ENCODE data around the gene ENTR1.

The ENTR1 gene

DNA sequence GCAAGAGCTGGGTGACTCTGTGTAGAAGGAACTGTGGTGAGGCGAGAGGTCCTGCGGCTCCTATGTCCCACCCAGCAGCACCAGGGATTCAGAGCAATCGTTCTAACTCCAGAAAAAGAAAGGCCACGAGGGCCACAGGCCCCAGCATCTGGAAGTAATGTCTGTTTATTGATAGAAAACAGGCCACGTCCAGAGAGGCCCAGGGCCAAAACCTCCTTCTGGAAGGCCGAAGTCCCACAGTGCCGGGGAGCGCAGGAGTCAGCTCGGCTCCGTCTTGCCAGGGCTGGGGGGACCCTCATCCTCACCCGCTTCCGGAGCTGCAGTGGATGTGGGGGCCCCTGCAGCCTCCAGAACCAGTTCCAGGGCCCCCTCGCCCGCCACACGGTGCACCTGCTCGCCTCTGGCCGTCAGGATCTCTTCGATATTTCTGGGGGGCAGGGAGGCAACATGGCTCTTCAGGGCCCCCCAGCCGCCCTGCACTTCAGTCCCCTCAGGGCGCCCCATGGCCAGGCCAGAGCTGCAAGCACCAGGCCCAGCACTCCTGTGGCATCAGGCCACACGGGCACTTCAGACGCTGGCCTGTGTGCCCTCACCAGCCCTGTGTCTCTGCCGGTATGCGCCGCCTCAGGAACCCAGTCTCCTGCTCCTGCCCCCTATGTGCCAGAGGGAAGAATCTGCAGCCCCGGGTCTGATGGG is 48.5 kb downstream of the ENTR1 start:
- H3K4me1 ChIP-seq (ENCODE audit: control insufficient read depth, insufficient read depth, low read length): no peaks in the 10 kb centered on the region; the same call in 1 of the 2 replicates
- H3K27ac ChIP-seq (ENCODE audit: extremely low read depth, low read depth, low read length): no peak overlapping the region
- POLR2A ChIA-PET: interaction anchor here (1.0 to 3.4 kb wide), 8 partner anchors 17 to 366 kb away, joined by 3 to 45 read pairs (median 12); no protein-coding TSS in a partner anchor
- CTCF ChIA-PET: interaction anchor here (0.5 to 2.2 kb wide), 9 partner anchors 10 to 326 kb away, joined by 3 to 13 read pairs (median 4); no protein-coding TSS in a partner anchor
- H3K4me3 ChIP-seq (ENCODE audit: low read depth, low read length): no peak overlapping the region
- TF ChIP-seq, protein P1, sequence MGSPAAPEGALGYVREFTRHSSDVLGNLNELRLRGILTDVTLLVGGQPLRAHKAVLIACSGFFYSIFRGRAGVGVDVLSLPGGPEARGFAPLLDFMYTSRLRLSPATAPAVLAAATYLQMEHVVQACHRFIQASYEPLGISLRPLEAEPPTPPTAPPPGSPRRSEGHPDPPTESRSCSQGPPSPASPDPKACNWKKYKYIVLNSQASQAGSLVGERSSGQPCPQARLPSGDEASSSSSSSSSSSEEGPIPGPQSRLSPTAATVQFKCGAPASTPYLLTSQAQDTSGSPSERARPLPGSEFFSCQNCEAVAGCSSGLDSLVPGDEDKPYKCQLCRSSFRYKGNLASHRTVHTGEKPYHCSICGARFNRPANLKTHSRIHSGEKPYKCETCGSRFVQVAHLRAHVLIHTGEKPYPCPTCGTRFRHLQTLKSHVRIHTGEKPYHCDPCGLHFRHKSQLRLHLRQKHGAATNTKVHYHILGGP (tag by site-specific recombination; IDR thresholded peaks at IDR 0.05): no peak
- TF ChIP-seq HOXA7 (CRISPR knock-in tag; IDR thresholded peaks at IDR 0.05; ENCODE audit: borderline replicate concordance): no peak
- no peak for TF ChIP-seq ZFHX2 (tag by site-specific recombination; conservative IDR thresholded peaks at IDR 0.05)
- TF ChIP-seq, protein P2, sequence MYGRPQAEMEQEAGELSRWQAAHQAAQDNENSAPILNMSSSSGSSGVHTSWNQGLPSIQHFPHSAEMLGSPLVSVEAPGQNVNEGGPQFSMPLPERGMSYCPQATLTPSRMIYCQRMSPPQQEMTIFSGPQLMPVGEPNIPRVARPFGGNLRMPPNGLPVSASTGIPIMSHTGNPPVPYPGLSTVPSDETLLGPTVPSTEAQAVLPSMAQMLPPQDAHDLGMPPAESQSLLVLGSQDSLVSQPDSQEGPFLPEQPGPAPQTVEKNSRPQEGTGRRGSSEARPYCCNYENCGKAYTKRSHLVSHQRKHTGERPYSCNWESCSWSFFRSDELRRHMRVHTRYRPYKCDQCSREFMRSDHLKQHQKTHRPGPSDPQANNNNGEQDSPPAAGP (tag by site-specific recombination; IDR thresholded peaks at IDR 0.05): no peak
- TF ChIP-seq GLIS1 (tag by site-specific recombination; IDR thresholded peaks at IDR 0.05): no peak
- TF ChIP-seq ZNF221 (tag by site-specific recombination; IDR thresholded peaks at IDR 0.05; ENCODE audit: borderline replicate concordance): no peak
- no peak for TF ChIP-seq ZNF394 (tag by site-specific recombination; IDR thresholded peaks at IDR 0.05; ENCODE audit: borderline replicate concordance)
- H3K36me3 ChIP-seq (ENCODE audit: control insufficient read depth in 2 of 2, insufficient read depth in 1 of 2, low read length in 2 of 2): peaks cover 0 to 14% of the 10 kb centered on the region in 2 experiments; a peak in 1 of 3 replicates
- H3K9me3 ChIP-seq (ENCODE audit: control insufficient read depth, insufficient read depth, low read depth, low read length): no peaks in the 10 kb centered on the region

DNA sequence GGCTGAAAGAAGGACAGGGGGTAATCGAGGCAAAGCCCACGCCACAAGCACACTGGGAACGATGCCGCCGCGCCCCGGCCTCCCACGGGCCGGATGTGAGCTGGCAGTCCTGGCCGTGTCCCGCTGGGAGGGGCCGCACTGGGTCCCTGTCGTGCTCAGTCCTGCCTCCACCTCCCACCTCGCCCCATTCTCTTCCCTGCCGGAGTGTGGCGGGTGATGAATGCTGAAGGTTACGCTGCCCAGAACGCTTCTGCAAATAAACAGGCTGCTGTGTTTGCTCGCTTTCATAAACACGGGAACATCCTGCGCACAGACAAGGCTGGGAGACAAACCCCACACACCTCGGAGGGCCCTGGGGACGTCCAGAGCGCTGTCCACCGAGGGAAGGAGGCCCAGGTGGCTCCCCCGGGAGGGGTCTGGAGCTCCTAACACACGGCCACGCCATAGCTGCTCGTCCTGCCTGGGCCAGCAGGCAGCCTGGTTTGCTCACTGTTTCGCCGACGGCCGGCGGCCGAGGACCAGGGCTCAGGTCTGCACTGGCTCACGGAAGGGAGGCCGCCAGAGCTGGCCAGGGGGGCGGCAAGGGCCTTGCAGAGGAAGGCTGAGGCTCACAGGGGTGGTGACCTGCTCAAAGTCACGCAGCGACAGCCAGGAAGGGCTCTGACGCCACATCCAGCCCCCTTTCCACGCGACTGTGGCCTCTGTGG is 49.2 kb downstream of the ENTR1 start:
- ChIA-PET POLR2A (interaction anchor here (3.4 kb wide), 1 partner anchor 16 kb away, joined by 45 read pairs; no protein-coding TSS in a partner anchor), CTCF (interaction anchor here (0.5 to 0.9 kb wide), 2 partner anchors 78 to 124 kb away, joined by 4 read pairs; no protein-coding TSS in a partner anchor)
- H3K9me3 ChIP-seq (ENCODE audit: control insufficient read depth, insufficient read depth, low read depth, low read length): no peaks in the 10 kb centered on the region
- no peak overlapping the region for H3K27ac ChIP-seq (ENCODE audit: extremely low read depth, low read depth, low read length)
- H3K36me3 ChIP-seq (ENCODE audit: control insufficient read depth in 2 of 2, insufficient read depth in 1 of 2, low read length in 2 of 2): peaks cover 0 to 21% of the 10 kb centered on the region in 2 experiments; a peak in 1 of 3 replicates
- H3K4me3 ChIP-seq (ENCODE audit: low read depth, low read length): no peak overlapping the region
- TF ChIP-seq ZNF654 (tag by site-specific recombination; IDR thresholded peaks at IDR 0.05; ENCODE audit: low read depth): no peak
- TF ChIP-seq, protein P1 (tag by site-specific recombination; IDR thresholded peaks at IDR 0.05): no peak
- no peak for TF ChIP-seq HOXA7 (CRISPR knock-in tag; IDR thresholded peaks at IDR 0.05; ENCODE audit: borderline replicate concordance)
- TF ChIP-seq IKZF3 (tag by site-specific recombination; IDR thresholded peaks at IDR 0.05): 0 out of 2 replicates have a peak, but pooled peaks have one; percentile 4
- TF ChIP-seq, protein P3, sequence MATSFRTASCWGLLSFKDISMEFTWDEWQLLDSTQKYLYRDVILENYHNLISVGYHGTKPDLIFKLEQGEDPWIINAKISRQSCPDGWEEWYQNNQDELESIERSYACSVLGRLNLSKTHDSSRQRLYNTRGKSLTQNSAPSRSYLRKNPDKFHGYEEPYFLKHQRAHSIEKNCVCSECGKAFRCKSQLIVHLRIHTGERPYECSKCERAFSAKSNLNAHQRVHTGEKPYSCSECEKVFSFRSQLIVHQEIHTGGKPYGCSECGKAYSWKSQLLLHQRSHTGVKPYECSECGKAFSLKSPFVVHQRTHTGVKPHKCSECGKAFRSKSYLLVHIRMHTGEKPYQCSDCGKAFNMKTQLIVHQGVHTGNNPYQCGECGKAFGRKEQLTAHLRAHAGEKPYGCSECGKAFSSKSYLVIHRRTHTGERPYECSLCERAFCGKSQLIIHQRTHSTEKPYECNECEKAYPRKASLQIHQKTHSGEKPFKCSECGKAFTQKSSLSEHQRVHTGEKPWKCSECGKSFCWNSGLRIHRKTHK (tag by site-specific recombination; IDR thresholded peaks at IDR 0.05): peak; percentile 64; the same call in 1 of the 2 replicates
- H3K4me1 ChIP-seq (ENCODE audit: control insufficient read depth, insufficient read depth, low read length): no peaks in the 10 kb centered on the region; the same call in 1 of the 2 replicates

Measured in HEK293 (cell line).